H9 (cell line): ENCODE results near the gene GGT6. TPM values are rescaled to one million over a fixed set of nuclear protein-coding genes. Genes with fewer than 3 reads are reported as not detected.
"Not testable (repeated sequence)": the region's sequence is repeated elsewhere in the genome, so short reads cannot be mapped to it uniquely, and the experiment has no call there.

Source experiments
- DNase-seq: peaks from one replicate; pipeline ENCODE4 v3.0.0-alpha.2; 2017
- H2AFZ ChIP-seq: one replicate; pipeline ENCODE4 v1.6.1; 2013; ENCODE audit warnings: mild to moderate bottlenecking, low read length, control low read depth, moderate library complexity
- H2AK5ac ChIP-seq: 2 replicates; pipeline ENCODE4 v1.6.1; 2013; ENCODE audit warnings: low read length, control low read depth, mixed read lengths; ENCODE audit not compliant: insufficient read length
- H2BK120ac ChIP-seq: one replicate; pipeline ENCODE4 v1.6.1; 2013; ENCODE audit warnings: low read depth, mild to moderate bottlenecking, low read length, control low read depth, inconsistent platforms; ENCODE audit not compliant: poor library complexity, severe bottlenecking
- H2BK12ac ChIP-seq: 2 replicates; pipeline ENCODE4 v1.6.1; 2013; ENCODE audit warnings: low read length, control low read depth, mixed read lengths, low read depth; ENCODE audit not compliant: insufficient read length
- H2BK15ac ChIP-seq: 2 replicates; pipeline ENCODE4 v1.6.1; 2013; ENCODE audit warnings: low read depth, low read length, control low read depth
- H2BK20ac ChIP-seq: one replicate; pipeline ENCODE4 v1.6.1; 2013; ENCODE audit warnings: low read depth, mild to moderate bottlenecking, low read length, control low read depth, inconsistent platforms; ENCODE audit not compliant: poor library complexity, severe bottlenecking
- H2BK5ac ChIP-seq: 2 replicates; pipeline ENCODE4 v1.6.1; 2013; ENCODE audit warnings: low read length, control low read depth, mixed read lengths; ENCODE audit not compliant: insufficient read length
- H3K14ac ChIP-seq: 2 replicates; pipeline ENCODE4 v1.6.1; 2013; ENCODE audit warnings: low read length, control low read depth; ENCODE audit not compliant: insufficient read depth
- H3K18ac ChIP-seq: 2 replicates; pipeline ENCODE4 v1.6.1; 2013; ENCODE audit warnings: low read depth, mild to moderate bottlenecking, mixed read lengths, low read length, control low read depth; ENCODE audit not compliant: insufficient read length
- H3K23ac ChIP-seq: 2 replicates; pipeline ENCODE4 v1.6.1; 2013; ENCODE audit warnings: low read length, control low read depth, mixed read lengths, low read depth; ENCODE audit not compliant: insufficient read length
- H3K23me2 ChIP-seq: 2 replicates; pipeline ENCODE4 v1.6.1; 2013; ENCODE audit warnings: low read depth, mild to moderate bottlenecking, mixed read lengths, low read length, control low read depth; ENCODE audit not compliant: insufficient read length, poor library complexity, severe bottlenecking
- H3K27ac ChIP-seq: 2 replicates; pipeline ENCODE4 v1.5.1; 2013; ENCODE audit warnings: low read length, control low read depth, mixed read lengths, low read depth; ENCODE audit not compliant: insufficient read length
- H3K27me3 ChIP-seq: 2 replicates; pipeline ENCODE4 v1.6.1; 2013; ENCODE audit warnings: low read length, control low read depth, inconsistent platforms; ENCODE audit not compliant: insufficient read depth
- H3K4ac ChIP-seq: 2 replicates; pipeline ENCODE4 v1.6.1; 2013; ENCODE audit warnings: low read depth, mild to moderate bottlenecking, control low read depth, inconsistent platforms, low read length, moderate library complexity
- H3K4me1 ChIP-seq: 2 replicates; pipeline ENCODE4 v1.6.1; 2013; ENCODE audit warnings: low read length, control low read depth, inconsistent platforms; ENCODE audit not compliant: insufficient read depth
- H3K4me2 ChIP-seq: 2 replicates; pipeline ENCODE4 v1.6.1; 2013; ENCODE audit warnings: low read length, control low read depth, mixed read lengths; ENCODE audit not compliant: insufficient read length, insufficient read depth
- H3K56ac ChIP-seq: 2 replicates; pipeline ENCODE4 v1.6.1; 2013; ENCODE audit warnings: low read depth, mild to moderate bottlenecking, mixed read lengths, low read length, control low read depth; ENCODE audit not compliant: insufficient read length
- H3K79me1 ChIP-seq: 2 replicates; pipeline ENCODE4 v1.6.1; 2013; ENCODE audit warnings: low read depth, mild to moderate bottlenecking, moderate library complexity, low read length, control low read depth, inconsistent platforms; ENCODE audit not compliant: insufficient read depth, poor library complexity, severe bottlenecking
- H3K79me2 ChIP-seq: 2 replicates; pipeline ENCODE4 v1.6.1; 2013; ENCODE audit warnings: low read length, control low read depth, inconsistent platforms; ENCODE audit not compliant: insufficient read depth
- H3K9ac ChIP-seq: 2 replicates; pipeline ENCODE4 v1.6.1; 2013; ENCODE audit warnings: low read length, control low read depth, mixed read lengths; ENCODE audit not compliant: insufficient read length; ENCODE audit errors: extremely low read depth
- H3K9me3 ChIP-seq: one replicate; pipeline ENCODE4 v1.6.1; 2013; ENCODE audit warnings: low read depth, low read length, inconsistent platforms; ENCODE audit not compliant: control insufficient read depth
- H3T11ph ChIP-seq: one replicate; pipeline ENCODE4 v1.6.1; 2013; ENCODE audit warnings: mild to moderate bottlenecking, low read length, control low read depth, inconsistent platforms
- H4K20me1 ChIP-seq: one replicate; pipeline ENCODE4 v1.6.1; 2013; ENCODE audit not compliant: control insufficient read depth, insufficient read length, insufficient read depth
- H4K5ac ChIP-seq: 2 replicates; pipeline ENCODE4 v1.6.1; 2013; ENCODE audit warnings: low read depth, mild to moderate bottlenecking, mixed read lengths, low read length, control low read depth; ENCODE audit not compliant: insufficient read length
- H4K8ac ChIP-seq: replicated peaks from 2 replicates; pipeline ENCODE4 v1.6.1; 2013; ENCODE audit warnings: low read length, control low read depth, mixed read lengths, low read depth; ENCODE audit not compliant: insufficient read length
- H4K91ac ChIP-seq: 2 replicates; pipeline ENCODE4 v1.6.1; 2013; ENCODE audit warnings: low read depth, mild to moderate bottlenecking, moderate library complexity, mixed read lengths, low read length, control low read depth; ENCODE audit not compliant: insufficient read length
- H3K27ac Mint-ChIP-seq, 3 experiments: 2 replicates in 2 of 3; 3 replicates in 1 of 3; pipeline ENCODE4 v1.8.0; 2020 to 2021; ENCODE audit warnings: mixed read lengths in 3 of 3, mild to moderate bottlenecking in 1 of 3, moderate library complexity in 1 of 3
- H3K27me3 Mint-ChIP-seq: 2 replicates; pipeline ENCODE4 v1.8.0; 2021; ENCODE audit warnings: low read depth, mild to moderate bottlenecking, moderate library complexity, mixed read lengths
- H3K36me3 Mint-ChIP-seq, 3 experiments: 2 replicates in 2 of 3; 3 replicates in 1 of 3; pipeline ENCODE4 v1.8.0; 2020 to 2021; ENCODE audit warnings: low read depth in 3 of 3, mixed read lengths in 3 of 3; ENCODE audit not compliant: insufficient read depth in 1 of 3
- H3K4me1 Mint-ChIP-seq, 2 experiments: 2 replicates each; pipeline ENCODE4 v1.8.0; 2020; ENCODE audit warnings: mixed read lengths in 2 of 2
- H3K4me3 Mint-ChIP-seq, 2 experiments: 2 replicates in 1 of 2; 3 replicates in 1 of 2; pipeline ENCODE4 v1.8.0; 2020 to 2021; ENCODE audit warnings: mild to moderate bottlenecking in 2 of 2, mixed read lengths in 2 of 2, moderate library complexity in 1 of 2
- H3K9me3 Mint-ChIP-seq, 2 experiments: 2 replicates in 1 of 2; 3 replicates in 1 of 2; pipeline ENCODE4 v1.8.0; 2020; ENCODE audit warnings: mild to moderate bottlenecking in 2 of 2, mixed read lengths in 2 of 2, moderate library complexity in 1 of 2
- CTCF ChIP-seq: fragments of 200-600 bp; sonication (generic); conservative IDR thresholded peaks from 3 replicates; pipeline ENCODE4 v1.8.0; 2021; ENCODE audit warnings: antibody characterized with exemption, mild to moderate bottlenecking
- WGBS: extraction: QIAGEN DNeasy Blood & Tissue Kit; methylation state at CpG from one replicate; pipeline ENCODE4 v1.1.7; 2013; ENCODE audit warnings: missing lambda C conversion rate, low lambda C conversion rate, mixed read lengths; ENCODE audit not compliant: insufficient read length; ENCODE audit errors: extremely low coverage; 5-methylcytosine and 5-hydroxymethylcytosine counted together
- total RNA-seq: library from RNA; stranded (reverse); gene quantifications from 2 replicates; pipeline ENCODE4 v1.2.1, GENCODE V29; 2021

Gene GGT6
- total RNA-seq, 1 experiment from 2014 or later = 0.17 TPM

DNA sequence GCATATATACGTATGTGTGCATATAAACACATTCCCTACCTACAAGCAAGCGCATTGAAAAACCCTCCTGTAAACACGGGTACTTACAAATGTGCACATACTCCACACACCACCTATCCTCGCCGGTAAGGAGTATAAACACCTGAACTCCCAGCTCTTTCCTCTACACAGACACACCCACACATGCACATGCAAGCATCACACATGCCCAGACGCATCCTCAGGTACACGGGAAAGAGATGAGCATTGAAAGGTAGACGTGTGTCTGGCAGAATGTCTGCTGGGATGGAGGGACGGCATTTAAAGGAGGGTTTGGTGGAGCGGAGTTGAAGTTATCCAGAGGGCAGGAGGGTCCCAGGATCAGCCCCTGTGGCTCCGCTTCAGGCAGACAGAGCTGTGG lies 19.3 kb upstream of the GGT6 start:
- WGBS = no CpG with 5 or more reads among the region's 11 CpGs
- no peak overlapping the region for H3K4me3 Mint-ChIP-seq
- Histone ChIP-seq H3K56ac (no peak overlapping the region), H3K27ac (no peak overlapping the region), H2BK20ac (no peak overlapping the region), H3K9me3 (no peaks in the 10 kb centered on the region), H4K5ac (no peak overlapping the region), H2AFZ (no peak overlapping the region), H2BK12ac (no peak overlapping the region), H4K91ac (no peak overlapping the region), H4K8ac (no peak overlapping the region), H3K79me2 (no peaks in the 10 kb centered on the region), H3K27me3 (peaks cover 16% of the 10 kb centered on the region; the same call in 1 of the 2 replicates), H3K18ac (no peak overlapping the region), H2AK5ac (no peak overlapping the region), H3K23me2 (peaks cover 10% of the 10 kb centered on the region), H3K4me1 (peaks cover 5% of the 10 kb centered on the region; the same call in 1 of the 2 replicates), H2BK5ac (no peak overlapping the region), H2BK15ac (no peak overlapping the region), H3K79me1 (no peaks in the 10 kb centered on the region), H3K9ac (no peak overlapping the region), H3K4me2 (no peak overlapping the region), H2BK120ac (no peak overlapping the region), H3K14ac (no peak overlapping the region; the same call in 1 of the 2 replicates), H3T11ph (no peak overlapping the region), H4K20me1 (no peaks in the 10 kb centered on the region), H3K23ac (no peak overlapping the region), H3K4ac (no peak overlapping the region)
- H3K9me3 Mint-ChIP-seq = peaks cover 0 to 3% of the 10 kb centered on the region in 2 experiments; a peak in 2 of 5 replicates
- H3K36me3 Mint-ChIP-seq = peaks cover 0 to 6% (median 0%) of the 10 kb centered on the region in 3 experiments; a peak in 1 of 7 replicates
- no peak overlapping the region for H3K27ac Mint-ChIP-seq
- TF ChIP-seq CTCF = no peak
- no peak for DNase-seq
- H3K4me1 Mint-ChIP-seq = peaks cover 32 to 55% of the 10 kb centered on the region in 2 experiments
- H3K27me3 Mint-ChIP-seq = peaks cover 37% of the 10 kb centered on the region

DNA sequence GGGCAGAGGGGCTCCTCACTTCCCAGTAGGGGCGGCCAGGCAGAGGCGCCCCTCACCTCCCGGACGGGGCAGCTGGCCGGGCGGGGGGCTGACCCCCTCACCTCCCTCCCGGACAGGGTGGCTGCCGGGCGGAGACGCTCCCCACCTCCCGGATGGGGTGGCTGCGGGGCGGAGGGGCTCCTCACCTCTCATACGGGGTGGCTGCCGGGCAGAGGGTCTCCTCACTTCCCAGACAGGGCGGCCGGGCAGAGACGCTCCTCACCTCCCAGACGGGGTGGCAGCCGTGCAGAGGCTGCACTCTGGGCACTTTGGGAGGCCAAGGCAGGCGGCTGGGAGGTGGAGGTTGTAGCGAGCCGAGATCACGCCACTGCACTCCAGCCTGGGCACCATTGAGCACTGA lies 18.0 kb upstream of the GGT6 start:
- H2BK12ac ChIP-seq, H4K8ac ChIP-seq, H3K27ac Mint-ChIP-seq, H2BK5ac ChIP-seq, H3K79me2 ChIP-seq, H3K4ac ChIP-seq, H3K4me3 Mint-ChIP-seq, H3T11ph ChIP-seq, H3K36me3 Mint-ChIP-seq, H3K4me2 ChIP-seq, H3K4me1 ChIP-seq, H3K9me3 Mint-ChIP-seq, H3K27ac ChIP-seq, H3K14ac ChIP-seq, H4K91ac ChIP-seq, H3K79me1 ChIP-seq, H2AK5ac ChIP-seq, H2BK120ac ChIP-seq, DNase-seq, H3K56ac ChIP-seq, H3K9ac ChIP-seq, H3K18ac ChIP-seq, H3K27me3 ChIP-seq, H4K5ac ChIP-seq, H4K20me1 ChIP-seq, H3K23me2 ChIP-seq, H2AFZ ChIP-seq, H2BK20ac ChIP-seq, H3K23ac ChIP-seq, H3K9me3 ChIP-seq, H2BK15ac ChIP-seq: not testable (repeated sequence)
- peaks cover 27 to 53% of the 10 kb centered on the region in 2 experiments for H3K4me1 Mint-ChIP-seq
- H3K27me3 Mint-ChIP-seq = peaks cover 31% of the 10 kb centered on the region
- WGBS = no CpG with 5 or more reads among the region's 24 CpGs
